Fibroblast of lung (primary cell): Measurements from ENCODE around the gene KCNT2.

Experiments used
- EZH2 ChIP-seq: IDR thresholded peaks from 2 replicates; pipeline ENCODE4 v1.5.1; 2012; ENCODE audit warnings: low read length, control low read depth, mild to moderate bottlenecking; ENCODE audit errors: missing control alignments
- TF ChIP-seq, protein P1 (sequence below), 2 donors: IDR thresholded peaks in 1 of 2; conservative IDR thresholded peaks in 1 of 2; 1 replicate in 1 of 2; 2 replicates in 1 of 2; pipeline ENCODE4 v1.5.1; 2011 to 2012; ENCODE audit warnings: low read length in 2 of 2, control low read depth in 1 of 2, inconsistent platforms in 1 of 2, low read depth in 1 of 2, mild to moderate bottlenecking in 1 of 2

DNA sequence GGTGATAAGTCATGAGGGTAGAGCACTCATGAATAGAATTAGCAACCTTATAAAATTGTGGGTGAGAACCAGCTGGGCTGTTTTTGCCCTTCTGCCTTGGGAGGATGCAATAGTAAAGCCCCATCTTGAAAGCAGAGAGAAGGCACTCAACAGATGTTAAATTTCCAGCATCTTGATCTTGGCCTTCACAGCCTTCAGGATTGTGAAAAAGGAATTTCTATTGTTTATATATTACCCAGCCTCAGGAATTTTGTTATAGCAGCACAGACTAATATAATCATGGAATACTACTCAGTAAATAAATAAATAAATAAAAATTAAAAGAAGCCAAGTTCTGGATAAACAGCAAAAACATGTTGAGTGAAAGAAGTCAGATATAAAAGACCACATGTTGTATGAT, 175.2 kb downstream of the KCNT2 start:
- TF ChIP-seq, protein P1, sequence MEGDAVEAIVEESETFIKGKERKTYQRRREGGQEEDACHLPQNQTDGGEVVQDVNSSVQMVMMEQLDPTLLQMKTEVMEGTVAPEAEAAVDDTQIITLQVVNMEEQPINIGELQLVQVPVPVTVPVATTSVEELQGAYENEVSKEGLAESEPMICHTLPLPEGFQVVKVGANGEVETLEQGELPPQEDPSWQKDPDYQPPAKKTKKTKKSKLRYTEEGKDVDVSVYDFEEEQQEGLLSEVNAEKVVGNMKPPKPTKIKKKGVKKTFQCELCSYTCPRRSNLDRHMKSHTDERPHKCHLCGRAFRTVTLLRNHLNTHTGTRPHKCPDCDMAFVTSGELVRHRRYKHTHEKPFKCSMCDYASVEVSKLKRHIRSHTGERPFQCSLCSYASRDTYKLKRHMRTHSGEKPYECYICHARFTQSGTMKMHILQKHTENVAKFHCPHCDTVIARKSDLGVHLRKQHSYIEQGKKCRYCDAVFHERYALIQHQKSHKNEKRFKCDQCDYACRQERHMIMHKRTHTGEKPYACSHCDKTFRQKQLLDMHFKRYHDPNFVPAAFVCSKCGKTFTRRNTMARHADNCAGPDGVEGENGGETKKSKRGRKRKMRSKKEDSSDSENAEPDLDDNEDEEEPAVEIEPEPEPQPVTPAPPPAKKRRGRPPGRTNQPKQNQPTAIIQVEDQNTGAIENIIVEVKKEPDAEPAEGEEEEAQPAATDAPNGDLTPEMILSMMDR (conservative IDR thresholded peaks at IDR 0.05 in 1 of 2, IDR thresholded peaks at IDR 0.05 in 1 of 2; ENCODE audit: low read depth in 1 of 2, low read length in 2 of 2): no peak
- no peak for TF ChIP-seq EZH2
